ENCODE data around the gene PTPRN2. TPM values are rescaled to one million over a fixed set of nuclear protein-coding genes. Genes with fewer than 3 reads are reported as not detected.
"Not testable (repeated sequence)": the region's sequence is repeated elsewhere in the genome, so short reads cannot be mapped to it uniquely, and the experiment has no call there.

The PTPRN2 gene
- polyA plus RNA-seq, 1 of the 3 experiments (the other 2 are of a cell fraction) = 4.0 TPM

GRCh38 chr7:157895520-157896375 is 691.9 kb downstream of the PTPRN2 start:
- POLR2A ChIA-PET = no interaction called here
- Histone ChIP-seq H4K20me1 (ENCODE audit: insufficient read depth) (no peaks in the 10 kb centered on the region), H3K9me2 (no peaks in the 10 kb centered on the region), H3K4me3 (ENCODE audit: low read depth in 2 of 2, low read length in 1 of 2) (no peak overlapping the region), H3K79me2 (ENCODE audit: insufficient read depth) (no peaks in the 10 kb centered on the region), H2AFZ (ENCODE audit: low read depth) (no peak overlapping the region), H3K36me3 (replicated peaks in 1 of 2; ENCODE audit: control insufficient read depth in 1 of 2, insufficient read depth in 2 of 2, low read length in 1 of 2) (no peaks in the 10 kb centered on the region), H3K27ac (ENCODE audit: low read depth in 2 of 2, low read length in 1 of 2) (no peak overlapping the region), H3K9ac (no peak overlapping the region), H3K9me3 (peaks cover 5% of the 10 kb centered on the region; the same call in 1 of the 2 replicates), H3F3A (replicated peaks; ENCODE audit: insufficient read depth) (no peaks in the 10 kb centered on the region), H3K27me3 (ENCODE audit: insufficient read depth) (no peaks in the 10 kb centered on the region), H3K4me1 (ENCODE audit: control insufficient read depth in 1 of 2, insufficient read depth in 2 of 2, low read depth in 1 of 2, low read length in 1 of 2) (peaks cover 0 to 17% of the 10 kb centered on the region in 2 experiments; a peak in 1 of 4 replicates), H3K4me2 (no peak overlapping the region)
- CTCF ChIA-PET = no interaction called here
- TF ChIP-seq, protein P1, sequence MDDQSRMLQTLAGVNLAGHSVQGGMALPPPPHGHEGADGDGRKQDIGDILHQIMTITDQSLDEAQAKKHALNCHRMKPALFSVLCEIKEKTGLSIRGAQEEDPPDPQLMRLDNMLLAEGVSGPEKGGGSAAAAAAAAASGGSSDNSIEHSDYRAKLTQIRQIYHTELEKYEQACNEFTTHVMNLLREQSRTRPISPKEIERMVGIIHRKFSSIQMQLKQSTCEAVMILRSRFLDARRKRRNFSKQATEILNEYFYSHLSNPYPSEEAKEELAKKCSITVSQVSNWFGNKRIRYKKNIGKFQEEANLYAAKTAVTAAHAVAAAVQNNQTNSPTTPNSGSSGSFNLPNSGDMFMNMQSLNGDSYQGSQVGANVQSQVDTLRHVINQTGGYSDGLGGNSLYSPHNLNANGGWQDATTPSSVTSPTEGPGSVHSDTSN (IDR thresholded peaks at IDR 0.05) = no peak
- no peak for TF ChIP-seq ELF1 (IDR thresholded peaks at IDR 0.05)
- TF ChIP-seq NFIC (IDR thresholded peaks at IDR 0.05; ENCODE audit: borderline replicate concordance) = no peak
- TF ChIP-seq USF2 (IDR thresholded peaks at IDR 0.05; ENCODE audit: borderline replicate concordance, low read depth, low read length) = no peak
- TF ChIP-seq, protein P2, sequence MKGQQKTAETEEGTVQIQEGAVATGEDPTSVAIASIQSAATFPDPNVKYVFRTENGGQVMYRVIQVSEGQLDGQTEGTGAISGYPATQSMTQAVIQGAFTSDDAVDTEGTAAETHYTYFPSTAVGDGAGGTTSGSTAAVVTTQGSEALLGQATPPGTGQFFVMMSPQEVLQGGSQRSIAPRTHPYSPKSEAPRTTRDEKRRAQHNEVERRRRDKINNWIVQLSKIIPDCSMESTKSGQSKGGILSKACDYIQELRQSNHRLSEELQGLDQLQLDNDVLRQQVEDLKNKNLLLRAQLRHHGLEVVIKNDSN (IDR thresholded peaks at IDR 0.05; ENCODE audit: borderline replicate concordance, low read depth) = no peak
- no peak for TF ChIP-seq RXRA (IDR thresholded peaks at IDR 0.05; ENCODE audit: borderline replicate concordance, low read depth)
- TF ChIP-seq EZH2phosphoT487 (IDR thresholded peaks at IDR 0.05; ENCODE audit: borderline replicate concordance, low read depth) = no peak
- TF ChIP-seq TAF1 (IDR thresholded peaks at IDR 0.05; ENCODE audit: borderline replicate concordance, low read depth, low read length) = no peak
- TF ChIP-seq GATA2 (CRISPR knock-in tag; IDR thresholded peaks at IDR 0.05) = no peak
- TF ChIP-seq RCOR1 (IDR thresholded peaks at IDR 0.05; ENCODE audit: low read length) = no peak
- no peak for TF ChIP-seq MEF2A (IDR thresholded peaks at IDR 0.05; ENCODE audit: borderline replicate concordance, low read depth)
- TF ChIP-seq FOXM1 (IDR thresholded peaks at IDR 0.05; ENCODE audit: low read depth) = no peak
- 56% methylated on average over 19 of the region's 19 CpGs for WGBS (ENCODE audit: low lambda C conversion rate)
- DNase-seq = no peak

DNA sequence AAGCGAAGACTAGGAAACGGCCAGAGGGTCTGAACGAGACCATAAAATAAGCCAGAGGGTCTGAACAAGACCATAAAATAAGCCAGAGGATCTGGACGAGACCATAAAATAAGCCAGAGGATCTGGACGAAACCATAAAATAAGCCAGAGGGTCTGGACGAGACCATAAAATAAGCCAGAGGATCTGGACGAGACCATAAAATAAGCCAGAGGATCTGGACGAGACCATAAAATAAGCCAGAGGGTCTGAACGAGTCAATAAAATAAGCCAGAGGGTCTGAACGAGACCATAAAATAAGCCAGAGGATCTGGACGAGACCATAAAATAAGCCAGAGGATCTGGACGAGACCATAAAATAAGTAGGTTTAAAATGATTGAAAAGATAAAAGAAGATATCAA is 692.5 kb downstream of the PTPRN2 start:
- H3K36me3 ChIP-seq (replicated peaks in 1 of 2; ENCODE audit: control insufficient read depth in 1 of 2, insufficient read depth in 2 of 2, low read length in 1 of 2); H3K27ac ChIP-seq (ENCODE audit: low read depth in 2 of 2, low read length in 1 of 2); H3K27me3 ChIP-seq (ENCODE audit: insufficient read depth); H3K9me3 ChIP-seq; POLR2A ChIA-PET; CTCF ChIA-PET; H3F3A ChIP-seq (replicated peaks; ENCODE audit: insufficient read depth); DNase-seq; H3K9me2 ChIP-seq; H3K4me2 ChIP-seq; H2AFZ ChIP-seq (ENCODE audit: low read depth); H3K9ac ChIP-seq; H3K4me3 ChIP-seq (ENCODE audit: low read depth in 2 of 2, low read length in 1 of 2); H4K20me1 ChIP-seq (ENCODE audit: insufficient read depth); H3K79me2 ChIP-seq (ENCODE audit: insufficient read depth): not testable (repeated sequence)
- peaks cover 0 to 12% of the 10 kb centered on the region in 2 experiments; a peak in 1 of 4 replicates for H3K4me1 ChIP-seq (ENCODE audit: control insufficient read depth in 1 of 2, insufficient read depth in 2 of 2, low read depth in 1 of 2, low read length in 1 of 2)
- 34% methylated on average over 12 of the region's 12 CpGs for WGBS (ENCODE audit: low lambda C conversion rate)
